Mononuclear cell (primary cell): ENCODE measurements around the gene RBFOX2. TPM values are rescaled to one million over a fixed set of nuclear protein-coding genes. Genes with fewer than 3 reads are reported as not detected.
"Not testable (repeated sequence)": the region's sequence is repeated elsewhere in the genome, so short reads cannot be mapped to it uniquely, and the experiment has no call there.

Experiments
- H3K27me3 ChIP-seq: 2 replicates; pipeline ENCODE4 v1.6.0; 2011; ENCODE audit warnings: low read length, control low read depth; ENCODE audit not compliant: insufficient read depth
- H3K4me1 ChIP-seq: 2 replicates; pipeline ENCODE4 v1.5.1; 2011; ENCODE audit warnings: mild to moderate bottlenecking, low read length, control low read depth; ENCODE audit not compliant: insufficient read depth
- H3K4me3 ChIP-seq: 2 replicates; pipeline ENCODE4 v1.5.1; 2011; ENCODE audit warnings: mild to moderate bottlenecking, low read length, moderate library complexity
- H3K9me3 ChIP-seq: 2 replicates; pipeline ENCODE4 v1.5.1; 2011; ENCODE audit warnings: low read depth, mild to moderate bottlenecking, control low read depth, low read length
- total RNA-seq: library from RNA; depleted of rRNA; stranded (reverse); fragments of >200 nt; gene quantifications from one replicate; pipeline ENCODE4 v1.2.3, GENCODE V29; 2012

Gene RBFOX2
- 0.42 TPM for total RNA-seq

GRCh38 chr22:36028646-36029405 lies at the start of gene RBFOX2:
Gene RBFOX2 (minus strand): TSS chr22:36028824. CDS start chr22:36028425, 399 bp downstream.
- H3K27me3 ChIP-seq, result peaks cover 47% of the 10 kb centered on the region
- H3K4me3 ChIP-seq, result peak within 1 kb of the TSS; percentile 33
- H3K9me3 ChIP-seq, result no peaks in the 10 kb centered on the region
- H3K4me1 ChIP-seq, result peaks cover 16% of the 10 kb centered on the region

GRCh38 chr22:36077271-36077670 lies 48.6 kb upstream of the RBFOX2 start:
- H3K27me3 ChIP-seq, result no peaks in the 10 kb centered on the region
- no peaks in the 10 kb centered on the region for H3K9me3 ChIP-seq
- no peaks in the 10 kb centered on the region for H3K4me1 ChIP-seq
- no peak overlapping the region for H3K4me3 ChIP-seq

- Histone ChIP-seq H3K27me3 (no peaks in the 10 kb centered on the region), H3K4me1 (no peaks in the 10 kb centered on the region), H3K4me3 (no peak overlapping the region), H3K9me3 (no peaks in the 10 kb centered on the region)
Measured at GRCh38 chr22:36075724-36076123, 47.1 kb upstream of the RBFOX2 start.

- Histone ChIP-seq H3K4me3 (no peak overlapping the region), H3K27me3 (no peaks in the 10 kb centered on the region), H3K9me3 (no peaks in the 10 kb centered on the region), H3K4me1 (no peaks in the 10 kb centered on the region)
Measured at GRCh38 chr22:36075230-36075629, 46.6 kb upstream of the RBFOX2 start.

- Histone ChIP-seq H3K9me3 (no peaks in the 10 kb centered on the region), H3K4me3 (no peak overlapping the region), H3K27me3 (no peaks in the 10 kb centered on the region), H3K4me1 (no peaks in the 10 kb centered on the region)
Measured at GRCh38 chr22:36073476-36073875, 44.9 kb upstream of the RBFOX2 start.

GRCh38 chr22:36070645-36071044 lies 42.0 kb upstream of the RBFOX2 start:
- H3K9me3 ChIP-seq, H3K4me1 ChIP-seq, H3K4me3 ChIP-seq, H3K27me3 ChIP-seq: not testable (repeated sequence)

- no peaks in the 10 kb centered on the region for H3K9me3 ChIP-seq
- H3K27me3 ChIP-seq, result peaks cover 3% of the 10 kb centered on the region
- H3K4me3 ChIP-seq, result no peak overlapping the region
- H3K4me1 ChIP-seq, result peaks cover 12% of the 10 kb centered on the region
Measured at GRCh38 chr22:36069368-36069767, 40.7 kb upstream of the RBFOX2 start.

GRCh38 chr22:36068776-36069344 lies 40.2 kb upstream of the RBFOX2 start:
- Histone ChIP-seq H3K9me3 (no peaks in the 10 kb centered on the region), H3K27me3 (peaks cover 3% of the 10 kb centered on the region), H3K4me1 (peaks cover 12% of the 10 kb centered on the region), H3K4me3 (no peak overlapping the region)

- peaks cover 3% of the 10 kb centered on the region for H3K27me3 ChIP-seq
- no peak overlapping the region for H3K4me3 ChIP-seq
- H3K9me3 ChIP-seq, result no peaks in the 10 kb centered on the region
- H3K4me1 ChIP-seq, result peaks cover 12% of the 10 kb centered on the region
Measured at GRCh38 chr22:36067235-36067558, 38.6 kb upstream of the RBFOX2 start.

GRCh38 chr22:36065775-36066544 lies 37.3 kb upstream of the RBFOX2 start:
- H3K27me3 ChIP-seq, result peaks cover 3% of the 10 kb centered on the region
- H3K4me3 ChIP-seq, result peak overlapping the region; percentile 23
- no peaks in the 10 kb centered on the region for H3K9me3 ChIP-seq
- H3K4me1 ChIP-seq, result peaks cover 12% of the 10 kb centered on the region

- Histone ChIP-seq H3K27me3 (peaks cover 3% of the 10 kb centered on the region), H3K4me3 (peak overlapping the region; percentile 23), H3K4me1 (peaks cover 12% of the 10 kb centered on the region), H3K9me3 (no peaks in the 10 kb centered on the region)
Measured at GRCh38 chr22:36065462-36065774, 36.8 kb upstream of the RBFOX2 start.

GRCh38 chr22:36064358-36064757 lies 35.7 kb upstream of the RBFOX2 start:
- H3K4me3 ChIP-seq, result no peak overlapping the region
- H3K9me3 ChIP-seq, result no peaks in the 10 kb centered on the region
- H3K4me1 ChIP-seq, result peaks cover 12% of the 10 kb centered on the region
- peaks cover 3% of the 10 kb centered on the region for H3K27me3 ChIP-seq

GRCh38 chr22:36056980-36057379 lies 28.4 kb upstream of the RBFOX2 start:
- H3K9me3 ChIP-seq, result no peaks in the 10 kb centered on the region

GRCh38 chr22:36055376-36056295 lies 27.0 kb upstream of the RBFOX2 start:
- no peaks in the 10 kb centered on the region for H3K27me3 ChIP-seq
- no peak overlapping the region for H3K4me3 ChIP-seq
- no peaks in the 10 kb centered on the region for H3K4me1 ChIP-seq
- H3K9me3 ChIP-seq, result no peaks in the 10 kb centered on the region

More at GRCh38 chr22:36056980-36057379, 28.4 kb upstream of the RBFOX2 start:
- no peak overlapping the region for H3K4me3 ChIP-seq
- H3K27me3 ChIP-seq, result no peaks in the 10 kb centered on the region
- H3K4me1 ChIP-seq, result no peaks in the 10 kb centered on the region

GRCh38 chr22:36054446-36054845 lies 25.8 kb upstream of the RBFOX2 start:
- not testable (repeated sequence) for H3K27me3 ChIP-seq

More at GRCh38 chr22:36054446-36054845, 25.8 kb upstream of the RBFOX2 start:
- not testable (repeated sequence) for H3K9me3 ChIP-seq, H3K4me3 ChIP-seq, H3K4me1 ChIP-seq
